ENCODE measurements around the gene RMND1. TPM values are rescaled to one million over a fixed set of nuclear protein-coding genes. Genes with fewer than 3 reads are reported as not detected.
"Not testable (repeated sequence)": the region's sequence is repeated elsewhere in the genome, so short reads cannot be mapped to it uniquely, and the experiment has no call there.

RMND1 gene
- polyA plus RNA-seq, 1 donor: 57.5 TPM

DNA sequence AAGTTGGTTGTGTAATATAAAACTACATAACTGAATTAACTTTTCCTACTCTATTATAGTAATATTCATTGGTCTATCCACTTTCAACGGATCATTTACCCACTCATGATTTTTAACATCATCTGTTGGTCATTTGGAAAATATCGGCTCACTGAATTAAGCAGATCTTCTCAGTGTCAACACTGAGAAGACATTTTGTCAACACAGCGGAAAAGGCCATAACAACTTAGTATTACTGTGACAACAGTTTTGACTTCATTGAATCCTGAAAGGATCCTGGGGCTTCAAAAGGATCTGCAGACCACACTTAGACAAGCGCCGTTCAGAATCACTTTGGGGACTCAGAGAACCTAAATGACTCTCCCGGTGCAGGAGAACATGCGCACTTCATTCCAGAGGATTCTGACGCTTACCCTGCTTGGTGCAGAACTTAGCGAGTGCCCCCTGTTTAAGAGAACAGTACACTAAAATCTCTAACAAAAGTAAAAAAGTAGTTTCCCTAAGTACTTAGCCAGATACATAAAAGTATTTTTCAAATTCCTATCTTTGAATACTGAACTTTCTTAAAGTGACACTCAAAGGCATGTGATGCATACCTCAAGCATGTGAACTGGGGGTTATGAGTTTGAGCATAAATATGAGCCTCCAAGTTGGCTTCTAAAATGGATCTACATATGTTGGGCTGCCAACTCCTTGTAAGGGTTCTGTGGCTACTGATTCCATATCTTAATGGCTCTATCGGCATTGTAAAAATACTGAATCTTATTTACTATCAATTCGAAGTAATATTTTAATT, 64.6 kb downstream of the RMND1 start:
- no peak for DNase-seq

- no peak for DNase-seq
These were observed 66.7 kb downstream of the RMND1 start for GRCh38 chr6:151385177-151385576.

GRCh38 chr6:151384151-151384550, 67.8 kb downstream of the RMND1 start:
- no peak for DNase-seq

GRCh38 chr6:151382631-151383030, 69.3 kb downstream of the RMND1 start:
- DNase-seq: not testable (repeated sequence)

- DNase-seq: no peak
These were observed 70.2 kb downstream of the RMND1 start for GRCh38 chr6:151381722-151382121.

- DNase-seq: no peak
These were observed 71.1 kb downstream of the RMND1 start for GRCh38 chr6:151380848-151381205.

DNA sequence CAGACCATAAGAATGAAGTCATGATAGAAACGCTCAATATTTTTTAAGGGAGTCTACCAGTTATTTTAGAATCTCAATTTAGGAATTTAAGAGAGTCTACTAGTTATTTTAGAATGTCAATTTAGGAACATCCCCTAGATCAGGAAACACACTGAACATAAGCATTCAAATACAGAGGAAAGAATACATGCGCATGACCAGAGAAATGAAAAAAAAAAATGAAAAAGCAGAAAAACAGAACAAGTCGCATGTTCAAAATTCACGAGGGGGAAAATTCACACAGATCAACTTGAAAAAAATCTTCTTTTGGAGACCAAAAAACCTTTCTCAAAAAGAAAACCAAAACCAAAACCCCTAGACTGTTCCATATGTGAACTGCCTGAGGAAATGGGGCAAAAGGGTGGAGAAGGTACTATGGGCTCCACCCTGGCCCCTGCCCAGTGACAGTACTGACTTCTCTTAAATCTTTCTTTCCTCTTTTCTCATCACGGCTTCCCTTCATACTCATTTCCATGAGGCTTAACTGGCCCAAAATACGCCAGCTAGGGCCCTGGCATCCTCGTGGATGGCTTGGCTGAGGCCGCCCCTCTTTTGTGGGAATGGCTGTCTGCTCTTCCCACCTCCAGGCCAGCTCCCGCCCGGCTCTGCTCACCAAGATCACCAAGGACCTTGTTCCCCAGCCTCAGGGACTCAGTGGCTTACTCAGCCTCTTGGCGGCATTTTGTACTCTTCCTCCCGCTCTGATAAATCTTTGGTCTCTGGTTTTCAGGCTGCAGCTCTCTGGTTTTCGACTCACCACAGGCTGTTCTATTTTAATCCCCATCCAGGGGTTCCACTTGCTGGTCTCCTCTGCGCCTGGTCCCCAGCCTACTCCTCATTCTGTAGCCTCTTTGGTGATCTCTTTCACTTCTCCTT, 71.7 kb downstream of the RMND1 start:
- no peak for DNase-seq

GRCh38 chr6:151377095-151377494, 74.8 kb downstream of the RMND1 start:
- DNase-seq: no peak

DNA sequence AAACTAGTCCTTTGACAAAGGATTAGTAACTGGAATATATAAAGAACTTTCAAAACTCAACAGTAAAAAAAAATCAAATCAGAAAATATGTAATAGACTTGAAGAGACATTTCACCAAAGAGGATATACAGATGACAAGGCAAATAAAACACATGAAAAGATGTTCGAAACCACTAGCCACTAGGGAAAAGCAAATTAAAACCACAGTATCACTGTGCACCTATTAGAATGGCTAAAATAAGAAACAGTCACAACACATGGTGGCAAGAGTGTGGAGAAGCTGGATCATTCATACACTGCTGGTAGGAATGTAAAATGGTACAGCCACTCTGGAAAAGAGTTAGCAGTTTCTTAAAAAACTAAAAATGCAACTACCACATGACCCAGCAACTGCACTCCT, 75.5 kb downstream of the RMND1 start:
- no peak for DNase-seq

GRCh38 chr6:151375833-151376232, 76.1 kb downstream of the RMND1 start:
- no peak for DNase-seq

DNA sequence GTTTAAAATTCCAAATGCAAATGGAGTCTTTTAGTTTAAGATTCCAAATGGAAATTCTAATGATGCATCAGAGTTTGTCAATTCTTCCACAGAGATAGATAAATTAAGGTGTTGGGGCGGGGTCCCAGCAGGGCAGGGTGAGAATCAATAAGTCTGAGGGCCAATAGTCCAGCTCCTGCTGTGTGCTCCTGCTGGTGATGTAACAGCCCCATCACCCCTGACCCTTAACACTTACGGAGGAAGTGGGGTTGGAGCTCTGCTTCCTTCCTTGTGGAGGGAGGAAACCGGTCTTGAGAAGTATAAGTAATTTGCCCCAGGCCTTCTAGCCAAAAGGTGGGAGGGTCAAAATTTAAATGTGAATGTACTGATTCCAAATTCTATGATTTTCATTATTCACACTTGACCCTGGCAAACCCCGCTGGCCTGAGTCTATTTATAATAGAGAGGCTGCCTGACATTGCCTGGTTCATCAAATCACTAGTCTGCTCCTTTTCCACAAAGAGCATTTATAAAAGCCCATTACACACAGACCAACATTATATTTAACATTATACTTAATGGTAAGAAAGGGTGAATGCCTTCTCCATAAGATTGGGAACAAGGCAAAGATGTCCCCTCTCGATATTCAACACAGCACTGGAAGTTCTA, 77.8 kb downstream of the RMND1 start:
- no peak for DNase-seq

DNA sequence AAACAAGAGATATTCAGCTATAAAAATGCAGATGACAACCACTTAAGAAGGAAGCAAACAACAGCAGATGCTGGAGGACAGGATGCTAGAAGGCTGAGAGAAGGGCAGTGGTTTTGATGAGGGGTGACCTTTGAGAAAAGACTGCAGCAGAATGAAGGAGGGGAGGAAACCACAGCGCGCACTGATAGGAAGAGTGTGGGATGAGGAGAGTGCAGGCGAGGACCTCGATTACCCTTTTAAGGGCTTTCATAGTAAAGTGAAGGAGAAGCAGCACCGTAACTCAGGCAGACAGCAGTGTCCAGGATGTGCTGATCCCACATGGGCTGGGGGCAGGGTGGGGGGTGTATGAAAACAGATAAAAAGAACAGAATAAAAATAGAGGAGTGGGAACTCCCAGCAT, 79.8 kb downstream of the RMND1 start:
- DNase-seq: no peak

- DNase-seq: peak; percentile 15
These were observed 81.3 kb downstream of the RMND1 start for GRCh38 chr6:151370509-151371078.

- DNase-seq: no peak
These were observed 86.7 kb downstream of the RMND1 start for GRCh38 chr6:151365233-151365632.

- DNase-seq: no peak
These were observed 92.4 kb downstream of the RMND1 start for GRCh38 chr6:151359486-151359885.

- no peak for DNase-seq
These were observed 93.5 kb downstream of the RMND1 start for GRCh38 chr6:151358475-151358874.

DNA sequence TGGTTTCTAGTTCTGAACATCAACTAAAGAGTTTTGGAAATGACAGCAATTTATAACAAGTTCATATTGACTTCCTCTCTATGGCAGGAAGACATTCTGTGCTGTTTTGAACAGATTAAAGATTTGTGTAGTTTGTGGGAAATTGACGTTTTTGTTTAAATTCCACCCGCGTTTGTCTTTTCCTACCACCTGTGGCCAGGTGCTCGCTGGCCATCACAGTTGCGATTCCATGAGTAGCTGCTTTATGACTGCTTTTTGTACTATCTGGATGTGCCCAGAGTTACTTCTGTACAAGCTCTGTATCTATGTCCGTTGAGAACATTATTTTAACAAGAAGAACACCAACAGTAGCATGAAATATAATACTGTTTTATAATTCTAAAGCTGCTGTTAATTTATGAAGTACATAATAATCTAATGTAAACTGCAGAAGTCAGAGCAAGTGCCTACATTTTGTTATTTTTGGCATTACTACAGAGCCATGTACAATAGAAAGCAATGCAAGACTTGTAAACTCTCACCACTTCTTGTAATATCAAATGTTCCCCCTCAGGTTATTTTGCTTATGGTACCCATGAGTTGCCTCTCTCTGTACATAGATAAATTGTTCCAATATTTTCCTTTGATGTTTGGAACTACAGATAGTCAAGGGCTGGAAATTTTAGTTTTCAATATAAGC, 94.0 kb downstream of the RMND1 start:
- DNase-seq: no peak

- not testable (repeated sequence) for DNase-seq
These were observed 94.9 kb downstream of the RMND1 start for GRCh38 chr6:151356983-151357382.
